Peyer's patch (tissue), 4 donors: ENCODE measurements around the gene SOCS1.
A peak's percentile ranks its signal among the peaks of the same experiment; 100 is the strongest.

Experiments
- CTCF ChIP-seq, 6 experiments: fragments of 450-650 bp in 4 of 6; fragments of 200-600 bp in 2 of 6; sonication (generic) in 1 of 6; IDR thresholded peaks; one replicate each; pipeline ENCODE4 v1.5.1; 2017 to 2019; ENCODE audit warnings: antibody characterized with exemption in 6 of 6, mild to moderate bottlenecking in 3 of 6, moderate library complexity in 1 of 6
- POLR2A ChIP-seq, 2 donors: fragments of 450-650 bp; IDR thresholded peaks; one replicate each; pipeline ENCODE4 v1.5.1; 2017; ENCODE audit warnings: antibody characterized with exemption in 2 of 2, mild to moderate bottlenecking in 2 of 2, moderate library complexity in 2 of 2

- TF ChIP-seq CTCF (IDR thresholded peaks at IDR 0.05) (peak in 3 of 6 experiments; percentile 19 to 39 (median 22)), POLR2A (IDR thresholded peaks at IDR 0.05) (no peak)
These were observed 879 bp downstream of the SOCS1 start for GRCh38 chr16:11254913-11255736.
